Adrenal gland (tissue), 12 donors: Measurements from ENCODE around the gene LMX1B. TPM values are rescaled to one million over a fixed set of nuclear protein-coding genes. Genes with fewer than 3 reads are reported as not detected.

Experiments
- DNase-seq, 7 donors: peaks; one replicate each; pipeline ENCODE4 v3.0.0-alpha.2; 2019 to 2020
- H3K27ac ChIP-seq, 5 donors: fragments of 200-600 bp; sonication (generic) in 4 of 5; 1 replicate in 3 of 5; 2 replicates in 2 of 5; pipeline versions ENCODE4 v1.5.1 to v1.8.0; 2016 to 2020; ENCODE audit warnings: mild to moderate bottlenecking in 1 of 5
- H3K27me3 ChIP-seq: fragments of 200-600 bp; 2 replicates; pipeline ENCODE4 v1.8.0; 2021
- H3K36me3 ChIP-seq, 2 donors: fragments of 200-600 bp; replicated peaks in 1 of 2; 1 replicate in 1 of 2; 2 replicates in 1 of 2; pipeline versions ENCODE4 v1.5.1 to v1.8.0; 2018 to 2022
- H3K4me1 ChIP-seq, 2 donors: fragments of 200-600 bp; replicated peaks in 1 of 2; 1 replicate in 1 of 2; 2 replicates in 1 of 2; pipeline versions ENCODE4 v1.5.1 to v1.8.0; 2018 to 2021
- H3K4me3 ChIP-seq, 4 donors: fragments of 200-600 bp; sonication (generic) in 3 of 4; one replicate each; pipeline ENCODE4 v1.5.1; 2016 to 2018
- H3K9me3 ChIP-seq, 3 donors: fragments of 200-600 bp; sonication (generic) in 1 of 3; replicated peaks in 1 of 3; 1 replicate in 2 of 3; 2 replicates in 1 of 3; pipeline versions ENCODE4 v1.5.1 to v1.8.0; 2016 to 2021
- POLR2A ChIP-seq, 2 donors: fragments of 450-650 bp; IDR thresholded peaks; one replicate each; pipeline ENCODE4 v1.6.1; 2017; ENCODE audit warnings: antibody characterized with exemption in 2 of 2, mild to moderate bottlenecking in 2 of 2, moderate library complexity in 1 of 2
- WGBS, 4 donors: extraction: QIAGEN DNeasy Blood & Tissue Kit in 2 of 4; methylation state at CpG; one replicate each; pipeline versions ENCODE4 v1.1.5 to v1.1.7; 2013 to 2017; 5-methylcytosine and 5-hydroxymethylcytosine counted together
- intact Hi-C, 2 donors: fragments of 100-400 bp; cut with DNase I; formaldehyde crosslinking; loops; one replicate each; pipeline versions ENCODE4 v1.14.1 to v1.15.0; 2022 to 2023
- polyA plus RNA-seq, 3 donors: library from polyadenylated mRNA; stranded (reverse); fragments of 200-250 nt in 2 of 3; fragments of 350-450 nt in 1 of 3; fragmentation: Illumina TruSeq in 1 of 3; extraction: RNeasy Lipid Tissue Mini Kit (QIAGEN cat#74804) in 1 of 3; gene quantifications; one replicate each; pipeline ENCODE4 v1.2.3, GENCODE V29; 2013 to 2014
- total RNA-seq, 9 donors: library from RNA; depleted of rRNA in 4 of 9; stranded (reverse); fragments of >200 nt in 4 of 9; fragments of 120-200 nt in 1 of 9; fragmentation: NEBNext Ultra II Directional in 1 of 9; extraction: Animal tissue kit (Norgen Biotek cat#: 25700) in 1 of 9; gene quantifications; one replicate each; pipeline versions ENCODE4 v1.1.0 to v1.2.4, GENCODE V29; 2013 to 2023
- TF ChIP-seq, protein P1 (sequence below), 6 experiments: fragments of 450-650 bp in 4 of 6; fragments of 200-600 bp in 2 of 6; sonication (generic) in 1 of 6; IDR thresholded peaks; 1 replicate in 5 of 6; 2 replicates in 1 of 6; pipeline versions ENCODE4 v1.5.1 to v1.8.0; 2016 to 2021; ENCODE audit warnings: antibody characterized with exemption in 6 of 6, mild to moderate bottlenecking in 2 of 6, moderate library complexity in 1 of 6
- donor health status: healthy with polysubstance abuse.
- donor health status: Bipolar disorder and iron deficiency.
- donor health status: DM: yes; HTN: yes; CAD: no.
- donor health status: DM: no; HTN: no; CAD: no.
- donor health status: DM: no; HTN: no; CAD: no.
- donor health status: DM: yes; HTN: yes; CAD: no.

LMX1B gene
- total and polyA plus RNA-seq, 12 donors = under 0.01 to 0.07 TPM; not detected in 10

GRCh38 chr9:126700296-126700695 is 86.6 kb downstream of the LMX1B start:
- no peak overlapping the region for H3K4me3 ChIP-seq
- peaks cover 0 to 10% of the 10 kb centered on the region in 2 donors for H3K4me1 ChIP-seq
- 85 to 94% (median 90%) methylated on average over 3 to 10 of the region's 10 CpGs for WGBS, 4 donors
- H3K27ac ChIP-seq = no peak overlapping the region
- no peaks in the 10 kb centered on the region for H3K9me3 ChIP-seq
- H3K27me3 ChIP-seq = peaks cover 5% of the 10 kb centered on the region
- H3K36me3 ChIP-seq = no peaks in the 10 kb centered on the region
- intact Hi-C loops = no loop called here
- peak in 2 of 7 donors; percentile 2 to 3 for DNase-seq
- TF ChIP-seq, protein P1, sequence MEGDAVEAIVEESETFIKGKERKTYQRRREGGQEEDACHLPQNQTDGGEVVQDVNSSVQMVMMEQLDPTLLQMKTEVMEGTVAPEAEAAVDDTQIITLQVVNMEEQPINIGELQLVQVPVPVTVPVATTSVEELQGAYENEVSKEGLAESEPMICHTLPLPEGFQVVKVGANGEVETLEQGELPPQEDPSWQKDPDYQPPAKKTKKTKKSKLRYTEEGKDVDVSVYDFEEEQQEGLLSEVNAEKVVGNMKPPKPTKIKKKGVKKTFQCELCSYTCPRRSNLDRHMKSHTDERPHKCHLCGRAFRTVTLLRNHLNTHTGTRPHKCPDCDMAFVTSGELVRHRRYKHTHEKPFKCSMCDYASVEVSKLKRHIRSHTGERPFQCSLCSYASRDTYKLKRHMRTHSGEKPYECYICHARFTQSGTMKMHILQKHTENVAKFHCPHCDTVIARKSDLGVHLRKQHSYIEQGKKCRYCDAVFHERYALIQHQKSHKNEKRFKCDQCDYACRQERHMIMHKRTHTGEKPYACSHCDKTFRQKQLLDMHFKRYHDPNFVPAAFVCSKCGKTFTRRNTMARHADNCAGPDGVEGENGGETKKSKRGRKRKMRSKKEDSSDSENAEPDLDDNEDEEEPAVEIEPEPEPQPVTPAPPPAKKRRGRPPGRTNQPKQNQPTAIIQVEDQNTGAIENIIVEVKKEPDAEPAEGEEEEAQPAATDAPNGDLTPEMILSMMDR (IDR thresholded peaks at IDR 0.05) = no peak
- TF ChIP-seq POLR2A (IDR thresholded peaks at IDR 0.05) = no peak

DNA sequence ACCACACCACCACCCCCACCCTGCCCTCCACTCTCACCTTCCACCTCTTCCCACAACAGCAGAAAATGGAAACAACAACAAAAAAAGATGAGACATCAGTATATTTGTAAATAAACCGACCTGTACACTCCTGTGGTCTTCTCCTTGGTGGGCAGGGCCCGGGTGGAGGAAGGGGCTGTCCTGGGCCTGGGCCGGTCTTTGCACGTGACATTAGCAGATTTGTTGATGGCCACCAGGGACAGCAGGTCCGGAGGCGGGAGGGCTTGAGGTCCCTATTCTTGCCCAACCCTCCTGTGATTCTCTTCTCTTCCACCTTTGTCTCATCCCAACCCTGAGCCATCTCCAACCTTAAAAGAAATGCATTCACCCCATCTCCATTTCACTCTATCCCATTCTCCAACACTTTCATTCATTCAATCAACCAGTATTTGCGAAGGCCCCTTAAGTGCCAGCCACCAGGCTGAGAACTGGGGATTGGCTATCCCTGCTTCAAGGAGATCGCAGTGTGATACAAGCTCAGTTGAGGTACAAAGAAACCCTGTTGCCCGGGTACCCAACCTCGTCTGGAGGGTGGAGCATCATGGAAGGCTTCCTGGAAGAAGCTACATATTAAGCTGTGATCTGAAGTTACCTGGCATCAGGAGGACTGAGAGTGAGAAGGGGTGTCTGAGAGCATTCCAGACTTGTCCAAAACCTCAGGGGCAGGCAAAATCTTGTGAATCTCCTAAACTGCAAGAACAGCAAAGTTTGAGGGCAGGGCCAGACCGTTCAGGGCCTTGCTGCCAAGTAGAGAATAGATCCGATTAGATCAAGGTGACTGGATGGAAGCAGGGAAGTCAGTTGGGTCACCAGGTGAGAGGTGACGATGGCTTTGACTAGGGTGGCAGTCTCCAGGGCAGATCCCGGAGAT is 87.4 kb downstream of the LMX1B start:
- WGBS, 4 donors = 61 to 76% (median 70%) methylated on average over 14 of the region's 14 CpGs
- Histone ChIP-seq H3K36me3 (no peaks in the 10 kb centered on the region), H3K27ac (no peak overlapping the region), H3K27me3 (peaks cover 9% of the 10 kb centered on the region), H3K4me1 (peaks cover 0 to 14% of the 10 kb centered on the region in 2 donors), H3K9me3 (no peaks in the 10 kb centered on the region), H3K4me3 (no peak overlapping the region)
- DNase-seq = peak in 1 of 7 donors; percentile 6
- intact Hi-C loops = no loop called here
- TF ChIP-seq, protein P1 (IDR thresholded peaks at IDR 0.05) = no peak
- no peak for TF ChIP-seq POLR2A (IDR thresholded peaks at IDR 0.05)

GRCh38 chr9:126701813-126702140 is 88.0 kb downstream of the LMX1B start:
- WGBS, 4 donors = 74 to 80% (median 79%) methylated on average over 9 of the region's 9 CpGs
- TF ChIP-seq, protein P1 (IDR thresholded peaks at IDR 0.05) = no peak
- no peak for TF ChIP-seq POLR2A (IDR thresholded peaks at IDR 0.05)
- no peaks in the 10 kb centered on the region for H3K9me3 ChIP-seq
- H3K4me1 ChIP-seq = peaks cover 0 to 14% of the 10 kb centered on the region in 2 donors
- DNase-seq = peak in 2 of 7 donors; percentile 2 to 4
- no peaks in the 10 kb centered on the region for H3K36me3 ChIP-seq
- H3K27me3 ChIP-seq = peaks cover 9% of the 10 kb centered on the region
- no peak overlapping the region for H3K4me3 ChIP-seq
- intact Hi-C loops = no loop called here
- no peak overlapping the region for H3K27ac ChIP-seq

- no peak overlapping the region for H3K4me3 ChIP-seq
Observed at GRCh38 chr9:126702151-126703001, 88.6 kb downstream of the LMX1B start.

More at GRCh38 chr9:126702151-126703001, 88.6 kb downstream of the LMX1B start:
- no peaks in the 10 kb centered on the region for H3K36me3 ChIP-seq
- peak in 3 of 7 donors; percentile 7 to 29 (median 11) for DNase-seq
- H3K9me3 ChIP-seq = no peaks in the 10 kb centered on the region
- whole genome bisulfite sequencing, 4 donors = 38 to 49% (median 43%) methylated on average over 14 to 30 of the region's 30 CpGs
- H3K27ac ChIP-seq = no peak overlapping the region
- TF ChIP-seq POLR2A (IDR thresholded peaks at IDR 0.05) = no peak
- TF ChIP-seq, protein P1 (IDR thresholded peaks at IDR 0.05) = peak in 4 of 6 experiments; percentile 16 to 50 (median 36)
- peaks cover 0 to 14% of the 10 kb centered on the region in 2 donors for H3K4me1 ChIP-seq
- peaks cover 9% of the 10 kb centered on the region for H3K27me3 ChIP-seq
- intact Hi-C loops = no loop called here
